ENCODE data around the gene RNF217.

The RNF217 gene

DNA sequence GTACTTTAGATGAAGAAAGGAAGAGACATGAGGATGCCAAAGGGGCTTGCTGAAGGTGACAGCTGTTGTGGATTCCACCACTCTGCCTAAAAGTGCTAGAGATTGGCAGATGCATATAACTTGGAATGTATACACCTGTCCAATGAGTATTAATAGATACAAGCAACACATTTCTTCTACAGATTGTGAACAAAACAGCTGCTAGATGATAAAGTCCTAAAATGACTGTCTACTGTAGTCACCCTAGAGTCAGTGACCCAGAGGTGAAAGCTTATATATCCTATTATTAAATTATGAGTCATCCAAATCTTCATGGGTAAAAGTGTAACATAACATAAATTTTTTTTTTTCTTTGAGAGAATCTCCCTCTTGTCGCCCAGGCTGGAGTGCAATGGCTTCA, 5.2 kb downstream of the RNF217 start:
- H3K79me2 ChIP-seq (ENCODE audit: insufficient read depth, low read depth): no peaks in the 10 kb centered on the region
- no peak overlapping the region for H2AFZ ChIP-seq (ENCODE audit: low read depth)
- H4K20me1 ChIP-seq (ENCODE audit: insufficient read depth): no peaks in the 10 kb centered on the region
- H3K4me2 ChIP-seq: no peak overlapping the region
- H3K4me1 ChIP-seq (ENCODE audit: low read depth, poor library complexity, severe bottlenecking): peaks cover 20% of the 10 kb centered on the region
- no peak overlapping the region for H3K4me3 ChIP-seq (IDR thresholded peaks at IDR 0.05; ENCODE audit: insufficient read depth, low read depth, low read length)
- H3K27me3 ChIP-seq (ENCODE audit: insufficient read depth, low read depth): no peaks in the 10 kb centered on the region
- no peak overlapping the region for H3K27ac ChIP-seq
- TF ChIP-seq, protein P1, sequence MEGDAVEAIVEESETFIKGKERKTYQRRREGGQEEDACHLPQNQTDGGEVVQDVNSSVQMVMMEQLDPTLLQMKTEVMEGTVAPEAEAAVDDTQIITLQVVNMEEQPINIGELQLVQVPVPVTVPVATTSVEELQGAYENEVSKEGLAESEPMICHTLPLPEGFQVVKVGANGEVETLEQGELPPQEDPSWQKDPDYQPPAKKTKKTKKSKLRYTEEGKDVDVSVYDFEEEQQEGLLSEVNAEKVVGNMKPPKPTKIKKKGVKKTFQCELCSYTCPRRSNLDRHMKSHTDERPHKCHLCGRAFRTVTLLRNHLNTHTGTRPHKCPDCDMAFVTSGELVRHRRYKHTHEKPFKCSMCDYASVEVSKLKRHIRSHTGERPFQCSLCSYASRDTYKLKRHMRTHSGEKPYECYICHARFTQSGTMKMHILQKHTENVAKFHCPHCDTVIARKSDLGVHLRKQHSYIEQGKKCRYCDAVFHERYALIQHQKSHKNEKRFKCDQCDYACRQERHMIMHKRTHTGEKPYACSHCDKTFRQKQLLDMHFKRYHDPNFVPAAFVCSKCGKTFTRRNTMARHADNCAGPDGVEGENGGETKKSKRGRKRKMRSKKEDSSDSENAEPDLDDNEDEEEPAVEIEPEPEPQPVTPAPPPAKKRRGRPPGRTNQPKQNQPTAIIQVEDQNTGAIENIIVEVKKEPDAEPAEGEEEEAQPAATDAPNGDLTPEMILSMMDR (conservative IDR thresholded peaks at IDR 0.05; ENCODE audit: low read depth, low read length): no peak
- no peaks in the 10 kb centered on the region for H3K36me3 ChIP-seq (ENCODE audit: insufficient read depth)
- no peak overlapping the region for H3K9ac ChIP-seq

DNA sequence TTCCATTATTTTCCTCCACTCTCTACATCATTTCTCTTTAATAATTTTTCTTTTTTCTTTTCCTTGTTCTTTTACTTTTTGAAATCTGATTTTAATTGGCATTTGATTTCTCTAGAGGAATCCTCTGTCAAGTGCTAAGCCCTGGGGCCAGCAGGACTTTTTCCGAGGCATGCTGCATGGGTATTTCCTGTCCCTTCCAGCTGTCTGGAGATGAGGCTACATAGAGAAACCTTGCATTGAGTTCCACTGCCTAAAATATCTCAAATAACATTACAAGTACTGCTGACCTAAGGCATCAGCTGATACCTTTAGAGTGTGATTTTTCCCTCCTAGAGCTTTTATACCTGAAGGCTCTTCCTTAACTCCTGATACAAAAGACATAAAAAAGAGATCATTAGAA, 6.2 kb downstream of the RNF217 start:
- Histone ChIP-seq H3K36me3 (ENCODE audit: insufficient read depth) (no peaks in the 10 kb centered on the region), H3K79me2 (ENCODE audit: insufficient read depth, low read depth) (no peaks in the 10 kb centered on the region), H3K9ac (no peak overlapping the region), H3K4me2 (no peak overlapping the region), H4K20me1 (ENCODE audit: insufficient read depth) (no peaks in the 10 kb centered on the region), H3K4me3 (IDR thresholded peaks at IDR 0.05; ENCODE audit: insufficient read depth, low read depth, low read length) (no peak overlapping the region), H3K27ac (no peak overlapping the region), H3K27me3 (ENCODE audit: insufficient read depth, low read depth) (no peaks in the 10 kb centered on the region), H3K4me1 (ENCODE audit: low read depth, poor library complexity, severe bottlenecking) (peaks cover 20% of the 10 kb centered on the region), H2AFZ (ENCODE audit: low read depth) (no peak overlapping the region)
- TF ChIP-seq, protein P1 (conservative IDR thresholded peaks at IDR 0.05; ENCODE audit: low read depth, low read length): no peak

DNA sequence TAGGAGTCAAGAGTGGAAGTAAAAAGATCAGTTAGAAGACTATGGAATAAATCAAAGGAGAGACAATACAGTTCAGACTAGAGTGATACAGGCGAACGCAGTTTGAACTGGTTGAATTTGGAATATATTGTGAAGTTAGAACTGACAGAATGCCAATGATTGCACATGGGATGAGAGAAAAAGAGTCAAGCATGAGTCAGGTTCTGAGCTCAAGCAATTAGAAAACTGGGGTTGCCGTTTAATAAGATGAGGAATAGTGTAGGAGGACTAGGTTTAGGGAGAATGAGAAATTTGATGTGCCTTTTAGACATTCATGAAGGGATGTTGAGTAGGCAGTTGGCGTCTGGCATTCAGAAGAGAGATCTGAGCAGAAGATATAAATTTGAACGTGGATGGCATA, 8.0 kb downstream of the RNF217 start:
- no peak overlapping the region for H3K9ac ChIP-seq

DNA sequence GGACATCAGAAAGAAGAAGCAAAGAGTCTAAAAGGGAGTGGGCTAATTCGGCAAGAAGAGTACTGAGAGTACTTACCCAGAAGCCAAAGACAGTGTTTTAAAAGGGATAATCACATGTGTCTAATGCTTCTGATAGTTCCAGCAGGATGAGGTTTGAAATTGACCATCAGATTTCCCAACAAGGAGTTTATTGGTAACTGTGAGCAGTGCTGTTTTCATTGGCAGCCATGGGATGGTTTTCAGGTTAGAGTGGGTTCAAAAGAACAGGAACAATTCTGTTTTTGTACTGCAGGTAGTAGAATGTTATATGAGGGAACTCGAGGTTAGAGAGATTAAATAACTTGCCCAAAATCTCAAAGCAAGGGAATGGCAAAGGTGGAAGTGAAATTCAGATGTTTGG, 8.5 kb downstream of the RNF217 start:
- Histone ChIP-seq H3K27ac (no peak overlapping the region), H3K9ac (no peak overlapping the region), H2AFZ (ENCODE audit: low read depth) (no peak overlapping the region), H3K4me3 (IDR thresholded peaks at IDR 0.05; ENCODE audit: insufficient read depth, low read depth, low read length) (no peak overlapping the region), H3K4me1 (ENCODE audit: low read depth, poor library complexity, severe bottlenecking) (peaks cover 7% of the 10 kb centered on the region), H3K27me3 (ENCODE audit: insufficient read depth, low read depth) (no peaks in the 10 kb centered on the region), H3K79me2 (ENCODE audit: insufficient read depth, low read depth) (no peaks in the 10 kb centered on the region), H4K20me1 (ENCODE audit: insufficient read depth) (no peaks in the 10 kb centered on the region), H3K4me2 (no peak overlapping the region), H3K36me3 (ENCODE audit: insufficient read depth) (no peaks in the 10 kb centered on the region)
- TF ChIP-seq, protein P1 (conservative IDR thresholded peaks at IDR 0.05; ENCODE audit: low read depth, low read length): no peak

More for the DNA sequence above, 8.0 kb downstream of the RNF217 start:
- H3K79me2 ChIP-seq (ENCODE audit: insufficient read depth, low read depth): no peaks in the 10 kb centered on the region
- H3K27ac ChIP-seq: no peak overlapping the region
- H2AFZ ChIP-seq (ENCODE audit: low read depth): no peak overlapping the region
- H4K20me1 ChIP-seq (ENCODE audit: insufficient read depth): no peaks in the 10 kb centered on the region
- H3K36me3 ChIP-seq (ENCODE audit: insufficient read depth): no peaks in the 10 kb centered on the region
- no peaks in the 10 kb centered on the region for H3K27me3 ChIP-seq (ENCODE audit: insufficient read depth, low read depth)
- TF ChIP-seq, protein P1 (conservative IDR thresholded peaks at IDR 0.05; ENCODE audit: low read depth, low read length): no peak
- peaks cover 10% of the 10 kb centered on the region for H3K4me1 ChIP-seq (ENCODE audit: low read depth, poor library complexity, severe bottlenecking)
- no peak overlapping the region for H3K4me2 ChIP-seq
- no peak overlapping the region for H3K4me3 ChIP-seq (IDR thresholded peaks at IDR 0.05; ENCODE audit: insufficient read depth, low read depth, low read length)

Measured in KMS-11 (cell line).